Measurements from ENCODE around the gene GNG4.

GRCh38 chr1:235613602-235614001, 36.0 kb downstream of the GNG4 start:
- no peak for TF ChIP-seq EZH2 (IDR thresholded peaks at IDR 0.05; ENCODE audit: insufficient read depth, poor library complexity, severe bottlenecking)
- TF ChIP-seq EZH2phosphoT487 (IDR thresholded peaks at IDR 0.05; ENCODE audit: insufficient read depth, low read depth), result no peak

Measured in GM23248 (cell line).